GM06990 (cell line): Measurements from ENCODE around the gene GIMAP8.
A peak's percentile ranks its signal among the peaks of the same experiment; 100 is the strongest.

Experiments used
- DNase-seq: peaks from one replicate; pipeline ENCODE4 v3.0.0-alpha.2; 2011; ENCODE audit not compliant: insufficient read length; ENCODE audit errors: extremely low read depth
- H3K27me3 ChIP-seq: replicated peaks from 2 replicates; pipeline ENCODE4 v1.6.0; 2011; ENCODE audit warnings: low read length; ENCODE audit not compliant: control insufficient read depth, insufficient read depth
- H3K36me3 ChIP-seq: 2 replicates; pipeline ENCODE4 v1.5.1; 2011; ENCODE audit warnings: low read length; ENCODE audit not compliant: control insufficient read depth, insufficient read depth
- H3K4me3 ChIP-seq: replicated peaks from 2 replicates; pipeline ENCODE4 v1.5.1; 2011; ENCODE audit warnings: low read depth, mild to moderate bottlenecking, control low read depth, low read length
- TF ChIP-seq, protein P1 (sequence below): IDR thresholded peaks from 2 replicates; pipeline ENCODE4 v1.5.1; 2011; ENCODE audit warnings: low read length, control low read depth, mild to moderate bottlenecking, inconsistent platforms; ENCODE audit not compliant: insufficient read depth, poor library complexity, severe bottlenecking

GIMAP8 gene

GRCh38 chr7:150421831-150422230 is 28.6 kb upstream of the GIMAP8 start:
- H3K4me3 ChIP-seq = no peak overlapping the region
- no peak for DNase-seq
- TF ChIP-seq, protein P1, sequence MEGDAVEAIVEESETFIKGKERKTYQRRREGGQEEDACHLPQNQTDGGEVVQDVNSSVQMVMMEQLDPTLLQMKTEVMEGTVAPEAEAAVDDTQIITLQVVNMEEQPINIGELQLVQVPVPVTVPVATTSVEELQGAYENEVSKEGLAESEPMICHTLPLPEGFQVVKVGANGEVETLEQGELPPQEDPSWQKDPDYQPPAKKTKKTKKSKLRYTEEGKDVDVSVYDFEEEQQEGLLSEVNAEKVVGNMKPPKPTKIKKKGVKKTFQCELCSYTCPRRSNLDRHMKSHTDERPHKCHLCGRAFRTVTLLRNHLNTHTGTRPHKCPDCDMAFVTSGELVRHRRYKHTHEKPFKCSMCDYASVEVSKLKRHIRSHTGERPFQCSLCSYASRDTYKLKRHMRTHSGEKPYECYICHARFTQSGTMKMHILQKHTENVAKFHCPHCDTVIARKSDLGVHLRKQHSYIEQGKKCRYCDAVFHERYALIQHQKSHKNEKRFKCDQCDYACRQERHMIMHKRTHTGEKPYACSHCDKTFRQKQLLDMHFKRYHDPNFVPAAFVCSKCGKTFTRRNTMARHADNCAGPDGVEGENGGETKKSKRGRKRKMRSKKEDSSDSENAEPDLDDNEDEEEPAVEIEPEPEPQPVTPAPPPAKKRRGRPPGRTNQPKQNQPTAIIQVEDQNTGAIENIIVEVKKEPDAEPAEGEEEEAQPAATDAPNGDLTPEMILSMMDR = no peak
- H3K36me3 ChIP-seq = no peaks in the 10 kb centered on the region
- H3K27me3 ChIP-seq = no peaks in the 10 kb centered on the region

- TF ChIP-seq, protein P1 = no peak
- Histone ChIP-seq H3K4me3 (no peak overlapping the region), H3K36me3 (no peaks in the 10 kb centered on the region), H3K27me3 (no peaks in the 10 kb centered on the region)
- no peak for DNase-seq
Measured at GRCh38 chr7:150425670-150426069, 24.8 kb upstream of the GIMAP8 start.

DNA sequence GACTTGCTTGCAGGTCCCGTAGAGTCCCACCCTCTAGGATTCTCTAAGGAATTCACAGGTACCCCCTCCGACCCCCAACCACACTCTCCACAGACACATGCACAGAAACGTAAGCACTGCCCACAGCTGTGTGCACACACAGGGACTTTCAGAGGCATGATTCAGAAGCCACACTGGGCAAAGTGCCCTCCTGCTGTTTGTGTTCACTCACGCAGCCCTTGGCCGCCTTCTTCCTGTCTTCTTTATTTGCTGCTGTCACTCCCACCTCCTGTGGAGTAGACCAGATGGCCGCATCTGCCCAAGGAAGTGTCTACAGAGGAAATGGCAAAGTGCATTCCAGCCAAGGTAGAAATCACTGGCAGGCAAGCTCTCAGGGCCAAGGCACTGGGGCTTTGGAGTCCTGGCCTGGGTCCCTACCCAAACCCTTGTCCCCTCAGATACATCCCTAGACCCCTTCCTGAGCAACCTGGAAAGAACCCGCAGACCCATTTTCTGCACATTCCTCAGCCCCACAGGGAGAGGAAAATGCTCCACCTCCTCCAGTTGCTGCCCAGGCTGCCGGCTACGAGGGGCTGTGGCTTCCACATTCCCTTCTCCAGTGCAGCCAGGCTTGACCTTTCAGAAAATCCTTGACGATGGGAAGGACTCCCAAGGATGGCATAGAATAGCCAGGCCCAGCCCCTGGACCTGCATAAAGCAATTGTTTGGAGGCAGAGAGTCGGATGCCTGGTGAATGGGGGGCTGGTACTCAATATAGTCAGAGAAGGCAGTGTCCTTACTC is 21.6 kb upstream of the GIMAP8 start:
- Histone ChIP-seq H3K4me3 (no peak overlapping the region), H3K27me3 (no peaks in the 10 kb centered on the region), H3K36me3 (no peaks in the 10 kb centered on the region)
- TF ChIP-seq, protein P1 = no peak
- DNase-seq = peak; percentile 41

DNA sequence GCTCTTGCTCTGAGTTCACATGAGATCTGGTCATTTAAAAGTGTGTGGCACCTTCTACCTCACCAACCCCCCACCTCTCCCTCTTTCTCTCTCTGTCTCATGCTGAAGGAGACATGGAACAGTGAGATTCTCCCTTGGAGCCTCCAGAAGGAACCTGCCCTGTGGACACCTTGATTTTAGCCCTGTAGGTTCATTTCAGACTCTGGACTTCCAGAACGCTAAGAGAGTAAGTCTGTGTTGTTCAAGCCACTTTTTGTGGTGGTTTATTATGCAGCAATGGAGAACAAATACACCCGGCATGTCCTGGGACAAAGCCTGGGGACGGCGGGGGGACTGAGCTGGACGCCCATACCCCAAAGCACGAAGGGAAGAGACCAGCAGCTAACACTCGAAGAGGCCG is 20.7 kb upstream of the GIMAP8 start:
- DNase-seq = no peak
- no peaks in the 10 kb centered on the region for H3K27me3 ChIP-seq
- TF ChIP-seq, protein P1 = no peak
- no peaks in the 10 kb centered on the region for H3K36me3 ChIP-seq
- no peak overlapping the region for H3K4me3 ChIP-seq

DNA sequence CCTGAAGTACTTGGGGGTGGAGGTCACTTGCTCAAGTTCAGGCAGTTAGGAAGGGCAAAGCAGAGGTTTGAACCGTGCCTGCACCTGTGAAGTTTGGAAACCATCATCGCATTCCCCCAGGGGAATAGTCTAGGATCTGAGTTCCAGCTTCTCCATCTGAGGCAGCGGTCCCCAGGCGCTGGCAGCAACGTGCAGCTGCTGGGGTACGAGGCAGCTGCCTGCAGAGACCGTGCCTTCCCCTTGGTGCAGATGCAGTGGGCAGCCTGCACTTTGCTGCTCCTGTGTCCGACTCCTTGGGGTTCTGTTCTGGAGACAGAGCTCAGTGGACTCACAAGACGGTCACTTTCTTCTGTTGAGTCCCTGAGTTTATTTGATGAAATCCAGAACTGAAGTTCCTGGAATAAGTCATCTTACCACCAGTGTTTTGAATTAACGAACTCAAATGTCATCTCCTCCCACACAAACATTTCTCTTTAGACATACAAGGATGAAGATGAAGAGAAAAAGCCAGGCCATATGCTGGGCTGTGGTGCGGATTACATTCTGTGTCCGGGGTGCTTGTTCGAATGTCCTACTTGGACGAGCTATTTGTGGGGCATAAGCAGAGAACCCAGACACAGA is 19.9 kb upstream of the GIMAP8 start:
- no peaks in the 10 kb centered on the region for H3K27me3 ChIP-seq
- TF ChIP-seq, protein P1 = no peak
- H3K36me3 ChIP-seq = no peaks in the 10 kb centered on the region
- no peak overlapping the region for H3K4me3 ChIP-seq
- no peak for DNase-seq
